Keratinocyte (primary cell): ENCODE measurements around the gene PRPF6. TPM values are rescaled to one million over a fixed set of nuclear protein-coding genes. Genes with fewer than 3 reads are reported as not detected.

ENCODE experiments used
- DNase-seq: peaks from one replicate; pipeline ENCODE4 v3.0.0-alpha.2; 2011; ENCODE audit warnings: low read depth, missing footprints, low spot score
- FAIRE-seq: peaks from 2 replicates; lab custom pipeline; 2011; peaks lifted over from hg19 to GRCh38; lab: Jason Lieb, UNC
- H2AFZ ChIP-seq: 2 replicates; pipeline ENCODE4 v1.6.0; 2012; ENCODE audit warnings: low read length, control low read depth, inconsistent platforms; ENCODE audit not compliant: control insufficient read depth
- H3K27ac ChIP-seq: 2 replicates; pipeline ENCODE4 v1.5.1; 2011; ENCODE audit warnings: low read length; ENCODE audit not compliant: control insufficient read depth, insufficient read depth
- H3K27me3 ChIP-seq: 3 replicates; pipeline ENCODE4 v1.6.0; 2011; ENCODE audit warnings: low read length; ENCODE audit not compliant: control insufficient read depth, insufficient read depth; ENCODE audit errors: extremely low read depth
- H3K36me3 ChIP-seq, 2 experiments: 2 replicates in 1 of 2; 3 replicates in 1 of 2; pipeline ENCODE4 v1.5.1; 2011; ENCODE audit warnings: low read length in 2 of 2, mild to moderate bottlenecking in 1 of 2; ENCODE audit not compliant: control insufficient read depth in 2 of 2, insufficient read depth in 2 of 2; ENCODE audit errors: extremely low read depth in 1 of 2
- H3K4me1 ChIP-seq: 3 replicates; pipeline ENCODE4 v1.5.1; 2011; ENCODE audit warnings: low read length; ENCODE audit not compliant: control insufficient read depth, insufficient read depth; ENCODE audit errors: extremely low read depth
- H3K4me2 ChIP-seq: 3 replicates; pipeline ENCODE4 v1.6.0; 2011; ENCODE audit warnings: low read depth, low read length; ENCODE audit not compliant: control insufficient read depth, insufficient read depth; ENCODE audit errors: extremely low read depth
- H3K4me3 ChIP-seq, 3 experiments: fragments of 200-600 bp in 1 of 3; sonication (generic) in 1 of 3; 2 replicates in 2 of 3; 3 replicates in 1 of 3; pipeline ENCODE4 v1.5.1; 2011 to 2016; ENCODE audit warnings: low read length in 3 of 3, mild to moderate bottlenecking in 3 of 3, control low read depth in 2 of 3, inconsistent platforms in 1 of 3, low read depth in 1 of 3, mixed read lengths in 1 of 3, mixed run types in 1 of 3, moderate library complexity in 1 of 3; ENCODE audit not compliant: control insufficient read depth in 2 of 3, insufficient read depth in 2 of 3; ENCODE audit errors: extremely low read depth in 1 of 3
- H3K79me2 ChIP-seq: 2 replicates; pipeline ENCODE4 v1.6.0; 2012; ENCODE audit warnings: low read length; ENCODE audit not compliant: control insufficient read depth, insufficient read depth
- H3K9ac ChIP-seq: 3 replicates; pipeline ENCODE4 v1.6.0; 2011; ENCODE audit warnings: low read length; ENCODE audit not compliant: control insufficient read depth, insufficient read depth; ENCODE audit errors: extremely low read depth
- H3K9me1 ChIP-seq: 3 replicates; pipeline ENCODE4 v1.6.0; 2011; ENCODE audit warnings: low read length; ENCODE audit not compliant: control insufficient read depth, insufficient read depth; ENCODE audit errors: extremely low read depth
- H3K9me3 ChIP-seq: 2 replicates; pipeline ENCODE4 v1.5.1; 2012; ENCODE audit warnings: low read depth, low read length; ENCODE audit not compliant: control insufficient read depth
- H4K20me1 ChIP-seq: 3 replicates; pipeline ENCODE4 v1.6.0; 2011; ENCODE audit warnings: low read length; ENCODE audit not compliant: control insufficient read depth, insufficient read depth; ENCODE audit errors: extremely low read depth
- CTCF ChIP-seq, 3 experiments: IDR thresholded peaks in 1 of 3; conservative IDR thresholded peaks in 1 of 3; optimal IDR thresholded peaks in 1 of 3; 2 replicates in 2 of 3; 3 replicates in 1 of 3; pipeline versions ENCODE3 to v1.5.1; 2011; ENCODE audit warnings: low read length in 3 of 3, mild to moderate bottlenecking in 3 of 3, moderate library complexity in 2 of 3, control low read depth in 1 of 3, inconsistent platforms in 1 of 3; ENCODE audit not compliant: insufficient read depth in 2 of 3; ENCODE audit errors: extremely low read depth in 1 of 3
- EZH2 ChIP-seq: IDR thresholded peaks from one replicate; pipeline ENCODE4 v1.6.1; 2012; ENCODE audit warnings: inconsistent platforms, mild to moderate bottlenecking, low read length, moderate library complexity
- dilution Hi-C: fragments of 300-500 bp; cut with MboI; formaldehyde crosslinking; loops from one replicate; pipeline ENCODE4 v1.7.0; 2020; ENCODE audit warnings: low sequenced_read_pairs; ENCODE audit not compliant: extremely low pct_ligation_motif_present
- polyA plus RNA-seq, 5 experiments: library from polyadenylated mRNA; depleted of rRNA in 3 of 5; stranded (reverse) in 3 of 5; stranded (forward) in 1 of 5; unstranded in 1 of 5; fragments of >200 nt; gene quantifications; 1 replicate in 1 of 5; 2 replicates in 3 of 5; 3 replicates in 1 of 5; pipeline versions ENCODE4 v1.2.1 to v1.2.3, GENCODE V29; 2011 to 2012; ENCODE audit warnings: missing spikeins in 2 of 5, low read depth in 1 of 5, low replicate concordance in 1 of 5

Gene PRPF6
- polyA plus RNA-seq, 1 donor (not counting 4 experiments of a cell fraction or from before 2014, with no cell fraction given): 30.5 TPM

- no peak overlapping the region for H2AFZ ChIP-seq
- no peaks in the 10 kb centered on the region for H3K4me1 ChIP-seq
- no peak for FAIRE-seq
- H3K79me2 ChIP-seq: peaks cover 6% of the 10 kb centered on the region
- H3K36me3 ChIP-seq: peaks cover 35 to 39% of the 10 kb centered on the region in 2 experiments
- dilution Hi-C loops: no loop called here
- TF ChIP-seq CTCF (optimal IDR thresholded peaks at IDR 0.05 in 1 of 3, IDR thresholded peaks at IDR 0.05 in 1 of 3, conservative IDR thresholded peaks at IDR 0.05 in 1 of 3; ENCODE audit: extremely low read depth in 1 of 3, insufficient read depth in 2 of 3, low read length in 3 of 3) (no peak), EZH2 (no peak)
- DNase-seq: no peak
- no peak overlapping the region for H3K4me3 ChIP-seq
- no peak overlapping the region for H3K9ac ChIP-seq
- H3K4me2 ChIP-seq: no peak overlapping the region
- H3K27me3 ChIP-seq: no peaks in the 10 kb centered on the region
- no peaks in the 10 kb centered on the region for H3K9me3 ChIP-seq
- H4K20me1 ChIP-seq: no peaks in the 10 kb centered on the region
- H3K27ac ChIP-seq: no peak overlapping the region
- no peaks in the 10 kb centered on the region for H3K9me1 ChIP-seq
These were observed 45.0 kb downstream of the PRPF6 start for GRCh38 chr20:64025826-64026412.

- Histone ChIP-seq H4K20me1 (no peaks in the 10 kb centered on the region), H2AFZ (no peak overlapping the region), H3K4me2 (no peak overlapping the region), H3K27me3 (no peaks in the 10 kb centered on the region), H3K4me1 (no peaks in the 10 kb centered on the region), H3K27ac (no peak overlapping the region), H3K9ac (no peak overlapping the region), H3K36me3 (peaks cover 25 to 42% of the 10 kb centered on the region in 2 experiments), H3K4me3 (no peak overlapping the region), H3K9me1 (no peaks in the 10 kb centered on the region), H3K79me2 (no peaks in the 10 kb centered on the region), H3K9me3 (no peaks in the 10 kb centered on the region)
- TF ChIP-seq EZH2: no peak
- TF ChIP-seq CTCF (optimal IDR thresholded peaks at IDR 0.05 in 1 of 3, IDR thresholded peaks at IDR 0.05 in 1 of 3, conservative IDR thresholded peaks at IDR 0.05 in 1 of 3; ENCODE audit: extremely low read depth in 1 of 3, insufficient read depth in 2 of 3, low read length in 3 of 3): no peak
- no peak for DNase-seq
- FAIRE-seq: no peak
- dilution Hi-C loops: no loop called here
These were observed 47.2 kb downstream of the PRPF6 start for GRCh38 chr20:64027981-64028685.
